ENCODE data around the gene SMARCD1. TPM values are rescaled to one million over a fixed set of nuclear protein-coding genes. Genes with fewer than 3 reads are reported as not detected.
A peak's percentile ranks its signal among the peaks of the same experiment; 100 is the strongest.

SMARCD1 gene
- total RNA-seq, 1 donor from 2014 or later, result 160 TPM

DNA sequence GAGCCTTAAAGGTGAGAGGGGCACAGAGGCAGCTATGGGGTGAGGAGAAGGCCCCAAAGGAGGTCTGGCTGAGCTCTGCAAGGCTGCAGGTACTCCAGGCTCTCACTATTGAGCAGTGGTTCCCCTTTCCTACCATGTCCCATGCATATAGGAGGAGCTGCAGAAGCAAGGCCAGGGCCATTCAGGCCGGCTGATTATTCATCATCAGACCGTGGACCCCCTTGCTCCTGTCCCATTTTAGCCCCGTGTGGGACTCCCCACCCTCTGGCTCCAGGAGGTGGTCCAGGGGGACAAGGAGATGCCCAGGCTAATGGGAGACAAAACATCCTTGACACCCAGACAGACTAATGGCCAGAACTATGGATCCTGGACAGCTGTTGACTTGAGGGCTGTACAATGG lies 21.8 kb downstream of the SMARCD1 start:
- TF ChIP-seq, protein P1, sequence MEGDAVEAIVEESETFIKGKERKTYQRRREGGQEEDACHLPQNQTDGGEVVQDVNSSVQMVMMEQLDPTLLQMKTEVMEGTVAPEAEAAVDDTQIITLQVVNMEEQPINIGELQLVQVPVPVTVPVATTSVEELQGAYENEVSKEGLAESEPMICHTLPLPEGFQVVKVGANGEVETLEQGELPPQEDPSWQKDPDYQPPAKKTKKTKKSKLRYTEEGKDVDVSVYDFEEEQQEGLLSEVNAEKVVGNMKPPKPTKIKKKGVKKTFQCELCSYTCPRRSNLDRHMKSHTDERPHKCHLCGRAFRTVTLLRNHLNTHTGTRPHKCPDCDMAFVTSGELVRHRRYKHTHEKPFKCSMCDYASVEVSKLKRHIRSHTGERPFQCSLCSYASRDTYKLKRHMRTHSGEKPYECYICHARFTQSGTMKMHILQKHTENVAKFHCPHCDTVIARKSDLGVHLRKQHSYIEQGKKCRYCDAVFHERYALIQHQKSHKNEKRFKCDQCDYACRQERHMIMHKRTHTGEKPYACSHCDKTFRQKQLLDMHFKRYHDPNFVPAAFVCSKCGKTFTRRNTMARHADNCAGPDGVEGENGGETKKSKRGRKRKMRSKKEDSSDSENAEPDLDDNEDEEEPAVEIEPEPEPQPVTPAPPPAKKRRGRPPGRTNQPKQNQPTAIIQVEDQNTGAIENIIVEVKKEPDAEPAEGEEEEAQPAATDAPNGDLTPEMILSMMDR (IDR thresholded peaks at IDR 0.05; ENCODE audit: unreplicated experiment), result no peak
- Mint-ChIP-seq H3K9me3 (ENCODE audit: low read depth) (no peaks in the 10 kb centered on the region), H3K27ac (no peak overlapping the region), H3K27me3 (peaks cover 7% of the 10 kb centered on the region), H3K4me1 (ENCODE audit: low read depth) (peaks cover 25% of the 10 kb centered on the region), H3K36me3 (ENCODE audit: insufficient read depth) (no peaks in the 10 kb centered on the region), H3K4me3 (ENCODE audit: low read depth) (no peak overlapping the region)
- no peak for DNase-seq (ENCODE audit: low spot score, unreplicated experiment)

DNA sequence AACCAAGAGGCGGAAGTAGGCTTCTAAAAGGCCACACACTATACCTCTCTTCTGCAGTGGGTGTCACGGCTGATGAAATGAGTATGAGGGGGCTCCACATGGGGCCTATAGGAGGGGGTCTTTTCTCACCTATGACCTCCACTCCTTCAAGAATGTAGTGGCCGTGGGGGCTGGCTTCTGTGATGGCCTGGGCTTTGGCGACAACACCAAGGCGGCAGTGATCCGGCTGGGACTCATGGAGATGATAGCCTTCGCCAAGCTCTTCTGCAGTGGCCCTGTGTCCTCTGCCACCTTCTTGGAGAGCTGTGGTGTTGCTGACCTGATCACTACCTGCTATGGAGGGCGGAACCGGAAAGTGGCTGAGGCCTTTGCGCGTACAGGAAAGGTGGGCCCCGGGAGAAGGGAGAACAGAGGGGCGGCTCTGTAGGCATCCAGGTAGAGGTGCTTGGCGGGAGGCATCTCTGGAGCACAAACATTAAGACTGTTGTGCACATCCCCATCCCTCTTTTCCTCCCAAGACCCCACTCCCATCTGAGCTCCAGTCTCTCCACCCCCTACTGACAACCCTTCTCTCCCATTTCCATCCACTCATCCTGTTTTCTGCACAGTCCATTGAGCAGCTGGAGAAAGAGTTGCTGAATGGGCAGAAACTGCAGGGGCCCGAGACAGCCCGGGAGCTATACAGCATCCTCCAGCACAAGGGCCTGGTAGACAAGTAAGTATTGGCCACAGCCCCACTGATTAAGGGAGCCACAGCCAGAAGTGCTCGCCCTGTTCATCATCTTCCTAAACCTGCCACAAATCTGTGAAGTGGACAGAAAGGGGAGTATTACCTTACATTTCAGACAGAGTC lies 22.5 kb downstream of the SMARCD1 start:
- no peak for DNase-seq (ENCODE audit: low spot score, unreplicated experiment)
- TF ChIP-seq, protein P1 (IDR thresholded peaks at IDR 0.05; ENCODE audit: unreplicated experiment), result no peak
- Mint-ChIP-seq H3K36me3 (ENCODE audit: insufficient read depth) (no peaks in the 10 kb centered on the region), H3K4me1 (ENCODE audit: low read depth) (peaks cover 28% of the 10 kb centered on the region), H3K27ac (no peak overlapping the region), H3K9me3 (ENCODE audit: low read depth) (no peaks in the 10 kb centered on the region), H3K4me3 (ENCODE audit: low read depth) (no peak overlapping the region), H3K27me3 (peaks cover 7% of the 10 kb centered on the region)

DNA sequence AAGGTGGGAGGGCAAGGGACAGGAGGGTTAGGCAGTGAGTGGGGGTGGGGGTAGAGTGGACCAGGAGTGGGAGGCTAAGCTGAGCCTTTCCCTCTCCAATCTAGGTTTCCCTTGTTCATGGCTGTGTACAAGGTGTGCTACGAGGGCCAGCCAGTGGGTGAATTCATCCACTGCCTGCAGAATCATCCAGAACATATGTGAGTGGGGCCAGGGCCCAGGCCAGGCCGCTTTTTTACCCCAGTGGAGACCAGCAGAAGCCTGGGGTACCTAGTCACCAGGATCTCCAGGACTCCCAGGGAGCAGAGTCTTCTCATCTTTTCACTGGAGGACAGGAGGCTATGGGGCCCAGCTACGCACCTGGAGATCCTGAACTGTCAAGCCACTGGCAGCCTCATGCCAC lies 24.2 kb downstream of the SMARCD1 start:
- Mint-ChIP-seq H3K9me3 (ENCODE audit: low read depth) (no peaks in the 10 kb centered on the region), H3K27ac (no peak overlapping the region), H3K4me3 (ENCODE audit: low read depth) (no peak overlapping the region), H3K27me3 (peaks cover 5% of the 10 kb centered on the region), H3K4me1 (ENCODE audit: low read depth) (peaks cover 19% of the 10 kb centered on the region), H3K36me3 (ENCODE audit: insufficient read depth) (no peaks in the 10 kb centered on the region)
- no peak for DNase-seq (ENCODE audit: low spot score, unreplicated experiment)
- TF ChIP-seq, protein P1 (IDR thresholded peaks at IDR 0.05; ENCODE audit: unreplicated experiment), result no peak

DNA sequence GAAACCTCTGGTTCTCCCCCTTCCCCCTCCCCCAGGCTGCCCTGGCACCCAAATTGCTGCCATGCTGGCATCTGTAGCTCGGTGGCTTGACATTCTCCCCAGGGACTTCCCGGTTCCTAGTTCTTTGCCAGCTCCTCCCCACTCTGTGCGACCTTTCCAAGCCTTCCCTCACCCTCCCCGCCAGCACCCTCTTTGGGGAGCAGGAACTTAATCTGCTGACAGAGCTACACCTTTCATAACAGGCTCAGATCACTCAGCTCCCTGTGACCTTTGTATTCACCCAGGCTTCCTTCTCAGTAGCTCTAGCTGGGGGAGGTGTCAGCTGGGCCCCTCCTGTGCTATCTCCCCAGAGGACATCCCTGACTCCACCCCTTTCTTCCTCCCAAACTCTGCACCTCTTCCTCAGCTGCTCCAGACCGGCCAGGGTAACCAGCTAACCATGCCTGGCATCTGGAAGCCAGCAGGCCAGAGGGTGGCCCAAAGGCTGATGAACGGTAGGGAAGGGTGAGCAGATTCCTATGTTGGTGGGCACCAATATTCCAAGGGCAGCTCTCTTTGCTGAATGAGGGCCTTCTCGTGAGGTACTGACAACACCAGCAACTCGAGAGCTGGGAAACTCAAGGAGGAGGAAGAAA lies 25.1 kb downstream of the SMARCD1 start:
- peaks cover 5% of the 10 kb centered on the region for H3K27me3 Mint-ChIP-seq
- H3K4me1 Mint-ChIP-seq (ENCODE audit: low read depth), result peaks cover 16% of the 10 kb centered on the region
- no peaks in the 10 kb centered on the region for H3K36me3 Mint-ChIP-seq (ENCODE audit: insufficient read depth)
- DNase-seq (ENCODE audit: low spot score, unreplicated experiment), result no peak
- TF ChIP-seq, protein P1 (IDR thresholded peaks at IDR 0.05; ENCODE audit: unreplicated experiment), result no peak
- H3K9me3 Mint-ChIP-seq (ENCODE audit: low read depth), result no peaks in the 10 kb centered on the region
- H3K27ac Mint-ChIP-seq, result peak overlapping the region; percentile 82
- H3K4me3 Mint-ChIP-seq (ENCODE audit: low read depth), result no peak overlapping the region

DNA sequence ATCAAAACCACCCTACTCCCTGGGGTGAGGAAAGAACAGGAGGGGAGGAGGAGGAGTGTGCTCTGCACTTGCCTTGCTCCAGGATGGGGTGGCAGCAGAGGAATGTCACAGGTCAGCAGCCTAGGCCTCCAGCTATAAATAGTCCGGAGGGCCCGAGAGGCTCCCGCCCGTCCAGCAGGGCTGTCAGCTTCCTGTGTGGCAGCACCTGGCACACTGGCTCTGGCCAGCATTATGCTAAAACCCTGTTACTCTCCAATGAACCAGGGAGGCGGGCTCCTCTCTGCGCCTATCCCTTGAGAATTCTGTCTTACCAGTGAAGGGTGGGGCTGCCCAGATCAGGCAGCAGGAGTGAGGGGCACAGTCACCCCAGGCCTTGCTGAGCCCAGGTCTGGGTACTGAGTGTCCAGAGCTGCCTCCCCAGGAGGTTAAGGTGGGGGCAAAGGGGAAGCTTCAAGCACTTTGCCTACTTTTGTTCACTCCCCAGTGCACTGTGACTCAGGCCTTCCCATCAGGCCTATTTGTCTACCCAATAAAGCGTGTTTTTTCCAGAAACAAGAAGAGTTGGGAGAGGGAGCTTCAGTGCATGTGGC lies 25.7 kb downstream of the SMARCD1 start:
- peaks cover 2% of the 10 kb centered on the region for H3K27me3 Mint-ChIP-seq
- DNase-seq (ENCODE audit: low spot score, unreplicated experiment), result no peak
- TF ChIP-seq, protein P1 (IDR thresholded peaks at IDR 0.05; ENCODE audit: unreplicated experiment), result no peak
- H3K4me1 Mint-ChIP-seq (ENCODE audit: low read depth), result peaks cover 16% of the 10 kb centered on the region
- peaks cover 1% of the 10 kb centered on the region for H3K36me3 Mint-ChIP-seq (ENCODE audit: insufficient read depth)
- no peaks in the 10 kb centered on the region for H3K9me3 Mint-ChIP-seq (ENCODE audit: low read depth)
- peak overlapping the region; percentile 51 for H3K27ac Mint-ChIP-seq
- no peak overlapping the region for H3K4me3 Mint-ChIP-seq (ENCODE audit: low read depth)

Measured in progenitor cell of endocrine pancreas (in vitro differentiated cells).